PC-9 (cell line): ENCODE data around the gene SESN1.

Source experiments
- CTCF ChIP-seq: fragments of 200-600 bp; sonication (generic); conservative IDR thresholded peaks from 2 replicates; pipeline ENCODE4 v1.6.1; 2017; ENCODE audit warnings: mixed run types, antibody characterized with exemption, mild to moderate bottlenecking, moderate library complexity
- EZH2 ChIP-seq: fragments of 200-600 bp; sonication (generic); IDR thresholded peaks from 2 replicates; pipeline ENCODE4 v1.8.0; 2017; ENCODE audit warnings: antibody characterized with exemption, low read depth

GRCh38 chr6:108958900-108959770 is 135.5 kb downstream of the SESN1 start:
- TF ChIP-seq CTCF: no peak
- no peak for TF ChIP-seq EZH2
